COLO668 (cell line): ENCODE measurements around the gene TCHH.
"Not testable (repeated sequence)": the region's sequence is repeated elsewhere in the genome, so short reads cannot be mapped to it uniquely, and the experiment has no call there.

Experiments
- DNase-seq: peaks from one replicate; lab custom pipeline; 2025; ENCODE audit not compliant: unreplicated experiment; lab: John Stamatoyannopoulos, UW

TCHH gene, protein sequence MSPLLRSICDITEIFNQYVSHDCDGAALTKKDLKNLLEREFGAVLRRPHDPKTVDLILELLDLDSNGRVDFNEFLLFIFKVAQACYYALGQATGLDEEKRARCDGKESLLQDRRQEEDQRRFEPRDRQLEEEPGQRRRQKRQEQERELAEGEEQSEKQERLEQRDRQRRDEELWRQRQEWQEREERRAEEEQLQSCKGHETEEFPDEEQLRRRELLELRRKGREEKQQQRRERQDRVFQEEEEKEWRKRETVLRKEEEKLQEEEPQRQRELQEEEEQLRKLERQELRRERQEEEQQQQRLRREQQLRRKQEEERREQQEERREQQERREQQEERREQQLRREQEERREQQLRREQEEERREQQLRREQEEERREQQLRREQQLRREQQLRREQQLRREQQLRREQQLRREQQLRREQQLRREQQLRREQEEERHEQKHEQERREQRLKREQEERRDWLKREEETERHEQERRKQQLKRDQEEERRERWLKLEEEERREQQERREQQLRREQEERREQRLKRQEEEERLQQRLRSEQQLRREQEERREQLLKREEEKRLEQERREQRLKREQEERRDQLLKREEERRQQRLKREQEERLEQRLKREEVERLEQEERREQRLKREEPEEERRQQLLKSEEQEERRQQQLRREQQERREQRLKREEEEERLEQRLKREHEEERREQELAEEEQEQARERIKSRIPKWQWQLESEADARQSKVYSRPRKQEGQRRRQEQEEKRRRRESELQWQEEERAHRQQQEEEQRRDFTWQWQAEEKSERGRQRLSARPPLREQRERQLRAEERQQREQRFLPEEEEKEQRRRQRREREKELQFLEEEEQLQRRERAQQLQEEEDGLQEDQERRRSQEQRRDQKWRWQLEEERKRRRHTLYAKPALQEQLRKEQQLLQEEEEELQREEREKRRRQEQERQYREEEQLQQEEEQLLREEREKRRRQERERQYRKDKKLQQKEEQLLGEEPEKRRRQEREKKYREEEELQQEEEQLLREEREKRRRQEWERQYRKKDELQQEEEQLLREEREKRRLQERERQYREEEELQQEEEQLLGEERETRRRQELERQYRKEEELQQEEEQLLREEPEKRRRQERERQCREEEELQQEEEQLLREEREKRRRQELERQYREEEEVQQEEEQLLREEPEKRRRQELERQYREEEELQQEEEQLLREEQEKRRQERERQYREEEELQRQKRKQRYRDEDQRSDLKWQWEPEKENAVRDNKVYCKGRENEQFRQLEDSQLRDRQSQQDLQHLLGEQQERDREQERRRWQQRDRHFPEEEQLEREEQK (N-terminal part only)

DNA sequence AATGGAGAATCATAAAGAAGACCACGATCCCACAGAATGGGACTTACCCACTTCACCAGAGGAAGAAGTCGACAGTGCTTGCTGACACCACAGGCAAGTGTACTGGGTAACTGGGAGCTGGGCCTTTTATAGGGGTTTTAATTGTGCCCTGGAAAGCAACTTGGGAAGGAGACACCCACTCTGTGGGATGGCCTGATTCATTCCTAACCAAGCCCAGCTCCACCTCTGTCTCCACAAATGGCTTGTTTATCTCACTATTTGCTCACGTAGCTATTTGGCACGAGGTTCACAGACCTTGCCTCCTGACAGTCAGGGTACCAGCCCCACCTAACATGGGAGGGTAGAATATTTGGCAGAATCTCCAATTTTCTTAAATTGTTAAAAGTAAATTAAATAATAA lies at the start of gene TCHH:
Gene TCHH (minus strand): TSS at position 101 of the 400 bp plus-strand sequence. CDS start 1,364 bp downstream, outside the sequence.
- no peak for DNase-seq

DNA sequence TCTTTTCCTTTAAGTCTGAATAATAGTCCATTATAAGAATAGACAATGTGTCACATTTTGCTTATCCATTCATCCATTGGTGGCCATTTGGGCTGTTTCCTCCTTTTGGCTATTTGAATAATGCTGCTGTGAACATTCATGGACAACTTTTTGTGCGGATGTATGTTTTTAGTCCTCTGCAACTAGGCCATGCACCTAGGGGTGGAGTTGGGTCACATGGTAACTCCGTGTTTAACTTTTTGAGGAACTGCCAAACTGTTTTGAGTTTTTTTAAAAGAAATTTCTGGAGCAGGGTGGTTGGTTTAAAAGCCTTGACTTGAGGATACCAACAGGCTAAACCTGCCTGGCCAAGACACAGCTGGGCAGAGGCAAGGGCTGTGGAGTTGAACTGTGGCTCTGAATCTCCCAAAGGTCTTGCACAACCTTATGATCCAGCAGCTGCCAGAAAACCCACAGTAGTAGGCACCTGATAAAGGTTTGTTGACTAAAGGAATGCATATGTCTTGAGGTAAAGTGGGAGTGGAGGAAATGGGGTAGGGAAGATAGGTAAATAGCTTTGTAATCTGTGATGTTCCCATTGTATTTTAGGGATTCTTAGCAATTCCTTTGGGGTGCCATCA lies 49.4 kb upstream of the TCHH start:
- no peak for DNase-seq

DNA sequence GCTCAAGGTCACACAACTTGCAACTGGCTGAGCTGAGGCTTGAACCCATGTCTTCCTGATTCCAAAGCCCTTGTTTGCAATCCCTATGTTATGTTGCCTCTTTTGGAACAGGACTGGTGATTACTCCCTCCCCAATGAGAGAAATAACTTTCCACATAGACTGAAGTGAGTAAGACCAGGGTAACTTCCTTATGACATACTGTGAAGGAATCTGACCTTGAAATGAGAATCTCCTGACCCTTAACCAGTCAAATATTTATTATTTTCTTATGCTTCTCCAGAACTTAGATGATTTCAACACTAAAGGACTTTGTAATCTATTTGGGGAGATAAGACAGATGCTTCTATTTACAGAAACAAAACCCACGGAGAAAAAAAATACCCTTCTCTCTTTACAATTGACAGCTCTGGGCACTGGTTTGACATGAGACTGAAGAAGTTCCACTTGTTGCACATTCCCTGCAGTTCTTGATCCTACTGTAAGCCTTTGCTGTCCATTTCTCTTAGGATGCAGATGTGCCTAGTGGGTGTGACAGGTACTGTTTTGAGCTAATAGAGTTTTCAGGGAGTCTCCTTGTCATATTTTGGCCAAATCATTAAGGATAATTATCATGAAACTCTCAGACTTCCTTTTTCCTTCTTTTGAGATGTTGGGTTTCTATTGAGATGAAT lies 47.7 kb upstream of the TCHH start:
- no peak for DNase-seq

DNA sequence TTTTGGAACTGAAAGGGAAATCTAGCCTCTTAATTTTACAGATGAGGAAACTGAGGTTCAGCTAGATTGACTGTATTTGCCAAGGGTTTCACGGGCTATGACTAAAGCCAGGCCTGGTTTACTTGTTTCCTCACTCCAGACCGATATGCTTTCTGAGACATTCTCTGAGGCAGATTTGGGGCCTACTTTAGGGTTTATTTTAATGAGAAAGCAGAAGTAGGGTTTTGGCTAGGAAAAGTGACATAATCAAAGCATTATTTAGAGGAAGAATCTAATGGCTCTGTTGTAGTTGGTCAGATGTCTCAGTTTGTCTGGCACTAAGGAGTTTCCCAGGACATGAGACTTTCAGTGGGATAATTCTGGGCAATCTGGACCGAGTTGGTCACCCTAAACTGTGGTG lies 45.3 kb upstream of the TCHH start:
- no peak for DNase-seq

DNA sequence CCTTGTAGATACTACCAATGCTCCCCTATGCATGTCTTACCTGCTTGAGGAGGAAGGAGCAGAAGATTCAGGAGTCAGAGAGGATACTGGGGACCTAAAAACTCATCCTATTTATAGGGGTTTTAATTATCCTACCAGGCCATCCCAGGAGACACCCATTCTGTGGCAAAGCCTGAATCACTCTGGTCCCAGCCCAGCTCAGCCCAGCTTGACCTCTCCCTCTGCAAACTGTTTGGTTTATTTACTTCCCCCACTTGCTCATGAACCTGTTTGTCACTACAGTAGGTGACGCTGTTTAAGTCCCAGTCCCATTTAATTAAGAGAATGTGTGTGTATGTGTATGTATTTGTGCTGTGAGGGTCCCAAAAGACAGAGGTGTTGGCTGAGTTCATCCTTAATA lies 43.9 kb upstream of the TCHH start, which contains the start of gene RPTN:
Gene RPTN (minus strand): TSS at position 85 of the 400 bp plus-strand sequence. CDS start 1,339 bp downstream, outside the sequence.
- DNase-seq, result no peak

DNA sequence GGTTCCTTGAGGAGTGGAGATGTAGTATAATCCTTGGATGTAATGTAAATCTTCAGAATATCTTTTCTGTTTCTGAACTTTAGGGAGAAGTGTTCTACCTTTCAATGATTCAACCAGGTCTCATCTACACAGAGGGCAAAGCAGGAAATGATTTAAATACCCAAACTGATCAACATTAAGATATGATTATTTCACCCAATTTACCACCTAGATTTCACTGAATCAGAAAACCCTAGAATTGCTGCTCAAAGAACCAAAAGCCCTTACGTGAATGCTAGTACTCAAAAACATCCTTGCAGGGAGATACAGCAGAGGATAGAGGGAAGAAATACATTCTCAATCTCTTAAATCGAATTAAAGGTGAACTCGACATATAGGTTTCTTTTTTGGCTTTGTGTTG lies 38.8 kb upstream of the TCHH start:
- no peak for DNase-seq

DNA sequence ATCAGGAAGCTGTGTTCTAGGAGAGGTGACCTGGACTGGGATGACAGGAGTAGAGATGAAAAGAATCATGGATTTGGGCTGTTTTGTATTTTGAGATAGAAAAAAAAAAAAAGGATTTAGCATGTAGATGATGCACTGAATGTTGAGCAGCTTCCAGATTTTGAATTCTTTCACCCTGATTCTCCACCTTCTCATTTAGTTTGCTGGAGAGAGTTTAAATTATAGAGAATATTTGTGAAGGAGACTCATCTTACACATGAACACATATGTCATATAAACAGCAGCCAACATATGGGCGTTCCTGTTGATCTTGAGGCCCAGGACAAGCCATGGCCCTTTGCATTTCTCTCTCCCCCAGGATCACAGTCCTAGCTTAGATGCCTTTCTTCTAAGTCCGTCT lies 36.4 kb upstream of the TCHH start:
- no peak for DNase-seq

DNA sequence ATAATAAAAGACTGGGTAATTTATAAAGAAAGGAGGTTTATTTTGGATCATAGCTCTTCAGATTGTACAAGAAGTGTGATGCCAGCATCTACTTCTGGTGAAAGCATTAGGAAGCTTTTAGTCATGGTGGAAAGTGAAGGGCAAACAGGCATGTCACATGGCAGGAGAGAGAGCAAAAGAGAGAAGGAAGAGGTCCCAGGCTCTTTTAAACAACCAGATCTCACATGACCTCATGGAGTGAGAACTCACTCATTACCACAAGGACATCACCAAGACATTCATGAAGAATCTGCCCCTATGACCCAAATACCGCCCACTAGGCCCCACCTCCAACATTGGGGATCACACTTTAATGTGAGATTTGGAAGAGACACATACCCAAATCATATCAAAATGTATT lies 33.7 kb upstream of the TCHH start:
- DNase-seq, result no peak

DNA sequence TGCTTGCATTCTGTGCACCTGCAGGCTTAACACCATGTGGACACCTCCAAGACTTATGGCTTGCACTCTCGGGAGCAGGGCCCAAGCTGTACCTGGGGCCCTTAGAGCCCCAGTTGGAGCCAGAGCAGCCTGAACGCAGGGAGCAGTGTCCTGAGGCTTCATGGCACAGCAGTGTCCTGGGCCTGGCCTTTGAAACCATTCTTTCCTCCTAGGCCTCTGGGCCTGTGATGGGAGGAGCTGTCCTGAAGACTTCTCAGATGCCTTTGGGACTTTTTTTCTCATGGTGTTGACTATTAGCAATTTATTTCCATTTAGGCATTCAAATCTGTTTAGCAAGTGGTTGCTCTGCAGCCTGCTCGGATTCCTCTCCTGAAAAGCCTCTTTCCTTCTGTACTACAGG lies 32.8 kb upstream of the TCHH start:
- no peak for DNase-seq

DNA sequence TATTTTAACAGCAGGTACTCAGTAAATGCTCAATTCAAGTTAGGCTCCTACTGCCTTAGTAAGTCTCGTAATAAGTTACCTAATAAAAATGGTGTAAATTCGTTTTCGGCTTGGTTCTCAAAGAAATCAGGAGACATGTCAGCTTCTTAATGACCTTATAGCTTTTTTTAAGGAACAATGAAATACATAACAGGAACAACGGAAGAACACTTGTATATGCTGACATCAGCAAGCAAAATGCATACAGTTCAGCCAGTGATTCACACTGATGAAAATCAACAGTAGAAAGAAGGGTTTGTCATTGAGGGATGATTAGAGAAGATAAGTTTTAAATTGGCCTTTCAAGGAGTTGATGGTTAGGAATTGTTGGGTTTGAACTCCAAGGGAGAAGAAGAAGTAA lies 30.5 kb upstream of the TCHH start:
- no peak for DNase-seq

DNA sequence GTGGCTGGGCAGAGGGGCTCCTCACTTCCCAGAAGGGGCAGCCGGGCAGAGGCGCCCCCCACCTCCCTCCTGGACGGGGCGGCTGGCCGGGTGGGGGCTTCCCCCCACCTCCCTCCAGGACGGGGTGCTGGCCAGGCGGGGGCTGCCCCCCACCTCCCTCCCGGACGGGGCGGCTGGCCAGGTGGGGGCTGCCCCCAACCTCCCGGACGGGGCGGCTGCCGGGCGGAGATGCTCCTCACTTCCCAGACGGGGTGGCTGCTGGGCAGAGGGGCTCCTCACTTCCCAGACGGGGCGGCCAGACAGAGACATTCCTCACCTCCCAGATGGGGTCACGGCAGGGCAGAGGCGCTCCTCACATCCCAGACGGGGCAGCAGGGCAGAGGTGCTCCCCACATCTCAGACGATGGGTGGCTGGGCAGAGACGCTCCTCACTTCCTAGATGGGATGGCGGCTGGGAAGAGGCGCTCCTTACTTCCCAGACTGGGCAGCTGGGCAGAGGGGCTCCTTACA lies 29.5 kb upstream of the TCHH start:
- DNase-seq, result not testable (repeated sequence)

DNA sequence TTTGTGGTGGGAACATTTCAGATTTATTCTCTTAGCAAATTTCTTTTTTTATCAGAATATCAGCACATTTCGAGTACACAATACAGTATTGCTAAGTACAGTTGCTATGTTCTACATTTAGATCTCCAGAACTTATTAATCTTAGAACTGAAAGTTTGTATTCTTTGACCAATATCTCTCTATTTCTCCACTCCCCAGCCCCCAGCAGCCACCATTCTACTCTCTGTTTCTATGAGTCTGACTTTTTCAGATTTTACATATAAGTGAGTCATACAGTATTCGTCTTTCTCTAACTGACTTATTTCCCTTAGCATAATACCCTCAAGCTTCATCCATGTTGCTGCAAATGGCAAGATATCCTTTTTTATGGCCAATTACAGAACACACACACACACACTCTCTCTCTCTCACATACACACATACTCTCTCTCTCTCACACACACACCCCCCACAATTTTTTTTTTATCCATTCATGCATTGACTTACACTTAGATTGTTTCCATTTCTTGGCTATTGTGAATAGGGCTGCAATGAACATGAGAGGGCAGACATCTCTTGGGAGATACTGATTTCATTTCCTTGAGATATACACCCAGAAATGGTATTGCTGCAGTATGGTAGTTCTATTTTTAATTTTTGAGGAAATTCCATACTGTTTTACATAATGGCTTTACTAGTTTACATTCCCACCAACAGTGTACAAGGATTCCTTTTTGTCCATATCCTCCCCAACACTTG lies 28.1 kb upstream of the TCHH start:
- DNase-seq, result no peak

DNA sequence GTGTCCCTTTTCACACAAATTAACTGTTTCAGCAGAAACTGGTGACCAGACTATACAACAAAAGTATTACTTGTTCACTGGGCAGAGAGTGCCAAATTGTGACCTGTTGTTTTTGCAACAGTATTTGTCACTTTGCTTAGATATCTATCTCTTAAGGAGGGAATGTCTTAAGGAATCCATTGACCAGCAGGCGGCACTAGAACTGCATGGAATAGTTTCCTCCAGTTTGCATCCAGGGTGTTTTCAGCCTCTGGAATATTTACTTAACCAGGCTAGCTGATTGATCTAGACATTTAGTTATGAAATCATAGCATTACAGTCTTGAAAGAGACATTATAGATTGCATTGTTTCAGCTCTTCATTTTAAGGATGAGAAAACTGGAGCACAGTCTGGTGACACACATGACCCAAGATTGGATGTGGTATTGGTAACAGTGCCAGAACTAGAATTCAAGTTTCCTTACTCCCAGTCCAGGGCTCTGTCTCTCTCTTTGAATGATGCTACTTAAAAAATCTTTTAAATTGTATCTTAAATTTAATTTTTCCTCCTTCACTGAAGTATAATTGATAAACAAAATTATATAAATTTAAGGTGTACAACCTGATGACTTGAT lies 26.8 kb upstream of the TCHH start:
- DNase-seq, result peak; percentile 25

DNA sequence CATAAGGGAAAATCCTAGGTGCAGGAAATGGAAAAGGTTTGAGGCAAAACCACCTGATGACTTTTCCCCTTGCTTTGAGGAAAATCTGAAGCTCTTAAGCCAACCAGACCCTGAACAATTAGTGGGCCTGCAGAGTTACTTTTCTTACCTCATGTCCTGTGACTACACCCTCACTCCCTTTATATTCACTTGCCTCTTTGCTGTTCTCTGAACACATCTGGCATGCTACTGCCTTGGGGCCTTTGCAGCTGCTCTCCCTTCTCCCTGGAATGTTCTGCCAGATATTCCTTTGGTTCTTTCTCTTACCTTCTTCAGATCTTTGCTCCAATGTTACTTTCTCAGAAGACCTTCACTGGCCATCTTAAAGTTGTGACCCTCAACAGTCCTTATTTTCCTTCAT lies 22.0 kb upstream of the TCHH start:
- DNase-seq, result no peak

DNA sequence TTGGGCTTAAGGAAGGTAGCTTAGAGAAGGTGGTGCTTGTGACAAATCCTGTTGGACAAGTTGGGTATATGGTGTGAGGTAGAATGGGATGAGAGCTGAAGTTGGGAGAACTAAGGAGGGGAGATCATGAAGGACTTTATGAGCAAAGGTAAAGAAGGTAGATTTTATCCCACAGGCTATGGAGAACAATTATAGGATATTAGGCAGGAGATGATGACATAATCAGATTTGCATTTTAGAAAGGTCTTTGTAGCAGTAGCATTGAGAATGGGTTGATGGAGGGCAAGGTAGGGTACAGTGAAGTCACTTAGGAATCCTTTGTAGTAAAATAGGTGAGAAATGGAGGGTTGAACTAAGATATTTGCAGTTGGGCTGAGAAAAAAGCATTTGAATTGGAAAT lies 14.9 kb upstream of the TCHH start:
- DNase-seq, result no peak

DNA sequence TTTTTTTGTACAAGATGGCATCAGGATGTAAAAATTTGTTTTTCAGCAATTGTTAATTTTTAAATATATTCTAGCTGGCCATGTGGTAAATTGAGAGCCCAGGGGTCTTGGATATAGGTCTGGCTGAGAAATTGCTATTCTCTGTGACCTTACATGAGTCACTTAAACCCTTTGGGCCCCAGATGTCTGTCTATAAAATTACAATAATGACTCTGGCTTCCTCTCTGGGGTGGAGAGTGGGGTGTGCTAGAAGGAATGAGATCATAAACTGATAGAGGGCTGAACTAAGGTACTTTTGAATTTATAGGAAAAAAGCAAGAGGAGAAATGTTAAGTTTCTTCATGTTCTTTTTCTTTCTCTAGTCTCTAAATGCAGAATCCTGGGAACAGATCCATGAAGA lies 12.4 kb upstream of the TCHH start:
- no peak for DNase-seq

DNA sequence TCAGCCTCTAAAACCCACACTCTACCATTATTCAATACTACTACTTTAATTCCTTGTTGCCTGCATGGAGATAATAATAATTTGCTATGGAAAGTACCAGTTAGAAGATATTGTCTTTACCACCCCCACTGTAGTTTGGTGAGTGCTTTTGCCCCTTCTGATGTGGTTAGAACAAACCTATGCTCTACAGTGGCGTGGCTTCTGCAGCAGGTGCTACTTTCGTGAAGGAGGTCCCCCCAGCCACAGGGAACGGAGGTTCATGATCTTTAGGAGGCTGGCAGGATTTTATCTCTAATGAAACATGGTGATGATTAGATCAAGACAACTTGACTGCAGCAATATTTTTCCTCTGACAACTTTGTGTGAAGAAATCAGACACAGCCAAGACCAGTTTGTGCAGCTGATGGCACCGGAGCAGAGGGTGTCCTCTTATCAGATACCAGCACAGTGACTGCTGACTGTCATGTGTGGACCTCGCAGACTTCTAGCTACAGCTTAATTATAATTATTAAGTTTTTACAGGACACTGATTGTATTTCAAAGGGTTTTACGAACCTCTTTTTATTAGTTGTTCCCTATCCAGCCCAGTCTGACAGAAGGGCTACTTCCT lies 10.7 kb upstream of the TCHH start:
- no peak for DNase-seq

DNA sequence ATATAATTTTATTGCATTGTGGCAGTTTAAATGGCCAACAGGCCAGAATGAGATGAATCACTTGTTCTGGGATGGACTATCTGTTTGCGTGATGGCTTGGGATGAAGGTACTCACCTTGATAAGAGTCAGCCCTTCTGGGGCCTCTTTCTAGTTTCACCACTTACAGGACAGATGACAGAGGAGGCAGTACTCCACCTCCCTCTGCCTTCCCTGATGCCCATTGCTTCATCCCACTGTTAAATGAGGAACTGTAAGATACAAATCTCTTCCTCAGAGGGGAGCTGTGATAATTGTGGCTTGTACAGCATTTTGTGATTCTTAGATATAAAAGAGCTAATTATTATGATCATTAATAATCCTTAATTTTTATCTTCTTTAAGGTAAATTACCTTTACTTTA lies 3.7 kb upstream of the TCHH start:
- DNase-seq, result no peak
